ENCODE data around the gene ACSF3. TPM values are rescaled to one million over a fixed set of nuclear protein-coding genes. Genes with fewer than 3 reads are reported as not detected.

ACSF3 gene
- total and polyA plus RNA-seq, 3 donors from 2014 or later = 30.3 to 70.1 (median 61.0) TPM

DNA sequence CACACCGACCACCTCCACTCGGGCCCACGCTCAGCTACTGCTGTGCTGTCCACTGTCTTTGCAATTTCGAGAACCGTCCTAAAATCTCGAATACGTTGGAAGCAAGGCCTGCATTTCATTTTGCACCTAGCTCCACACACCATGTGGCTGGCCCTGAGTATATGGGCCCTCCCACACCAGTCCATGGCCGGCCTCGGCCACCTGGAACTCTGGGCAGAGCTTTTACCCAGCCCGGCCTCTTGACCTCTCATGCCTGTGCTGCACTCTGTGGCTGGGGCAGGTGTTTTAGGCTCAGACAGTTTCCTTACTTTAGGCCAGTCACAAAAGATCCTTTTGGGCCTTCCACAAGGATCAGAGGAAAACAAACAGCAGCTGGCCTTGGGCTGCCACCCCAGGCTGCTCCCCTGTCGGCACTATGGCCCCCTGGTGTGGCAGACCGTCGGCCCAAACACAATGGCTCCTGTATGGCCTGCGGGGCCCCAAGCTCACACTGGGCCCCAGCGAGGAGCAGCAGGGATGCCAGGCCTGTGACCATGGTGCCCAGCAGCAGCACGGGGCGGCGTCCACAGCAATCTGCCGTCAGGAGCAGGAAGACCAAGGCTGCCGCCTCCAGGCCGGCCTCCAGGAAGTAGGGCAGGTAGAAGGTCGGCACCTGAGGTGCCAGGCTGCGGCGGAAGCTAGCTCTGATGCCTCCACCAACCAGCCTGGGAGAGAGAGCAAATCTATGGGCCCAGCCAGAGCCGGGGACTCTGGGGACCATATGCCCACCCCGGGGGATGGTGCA, 104.2 kb downstream of the ACSF3 start:
- intact Hi-C loops (cut with DNase I; ENCODE audit: low total_unique reads) = no loop called here
- DNase-seq = no peak
- H3K27me3 ChIP-seq = no peaks in the 10 kb centered on the region
- WGBS, 2 donors = 83 to 88% methylated on average over 14 to 26 of the region's 26 CpGs
- H3K4me3 ChIP-seq = no peak overlapping the region
- H3K36me3 ChIP-seq (ENCODE audit: low read depth, missing control alignments) = no peaks in the 10 kb centered on the region
- H3K9me3 ChIP-seq = no peaks in the 10 kb centered on the region
- no peaks in the 10 kb centered on the region for H3K4me1 ChIP-seq
- no peak overlapping the region for H3K27ac ChIP-seq
- TF ChIP-seq, protein P1, sequence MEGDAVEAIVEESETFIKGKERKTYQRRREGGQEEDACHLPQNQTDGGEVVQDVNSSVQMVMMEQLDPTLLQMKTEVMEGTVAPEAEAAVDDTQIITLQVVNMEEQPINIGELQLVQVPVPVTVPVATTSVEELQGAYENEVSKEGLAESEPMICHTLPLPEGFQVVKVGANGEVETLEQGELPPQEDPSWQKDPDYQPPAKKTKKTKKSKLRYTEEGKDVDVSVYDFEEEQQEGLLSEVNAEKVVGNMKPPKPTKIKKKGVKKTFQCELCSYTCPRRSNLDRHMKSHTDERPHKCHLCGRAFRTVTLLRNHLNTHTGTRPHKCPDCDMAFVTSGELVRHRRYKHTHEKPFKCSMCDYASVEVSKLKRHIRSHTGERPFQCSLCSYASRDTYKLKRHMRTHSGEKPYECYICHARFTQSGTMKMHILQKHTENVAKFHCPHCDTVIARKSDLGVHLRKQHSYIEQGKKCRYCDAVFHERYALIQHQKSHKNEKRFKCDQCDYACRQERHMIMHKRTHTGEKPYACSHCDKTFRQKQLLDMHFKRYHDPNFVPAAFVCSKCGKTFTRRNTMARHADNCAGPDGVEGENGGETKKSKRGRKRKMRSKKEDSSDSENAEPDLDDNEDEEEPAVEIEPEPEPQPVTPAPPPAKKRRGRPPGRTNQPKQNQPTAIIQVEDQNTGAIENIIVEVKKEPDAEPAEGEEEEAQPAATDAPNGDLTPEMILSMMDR (IDR thresholded peaks at IDR 0.05) = no peak
- no peak for TF ChIP-seq POLR2A (IDR thresholded peaks at IDR 0.05)

DNA sequence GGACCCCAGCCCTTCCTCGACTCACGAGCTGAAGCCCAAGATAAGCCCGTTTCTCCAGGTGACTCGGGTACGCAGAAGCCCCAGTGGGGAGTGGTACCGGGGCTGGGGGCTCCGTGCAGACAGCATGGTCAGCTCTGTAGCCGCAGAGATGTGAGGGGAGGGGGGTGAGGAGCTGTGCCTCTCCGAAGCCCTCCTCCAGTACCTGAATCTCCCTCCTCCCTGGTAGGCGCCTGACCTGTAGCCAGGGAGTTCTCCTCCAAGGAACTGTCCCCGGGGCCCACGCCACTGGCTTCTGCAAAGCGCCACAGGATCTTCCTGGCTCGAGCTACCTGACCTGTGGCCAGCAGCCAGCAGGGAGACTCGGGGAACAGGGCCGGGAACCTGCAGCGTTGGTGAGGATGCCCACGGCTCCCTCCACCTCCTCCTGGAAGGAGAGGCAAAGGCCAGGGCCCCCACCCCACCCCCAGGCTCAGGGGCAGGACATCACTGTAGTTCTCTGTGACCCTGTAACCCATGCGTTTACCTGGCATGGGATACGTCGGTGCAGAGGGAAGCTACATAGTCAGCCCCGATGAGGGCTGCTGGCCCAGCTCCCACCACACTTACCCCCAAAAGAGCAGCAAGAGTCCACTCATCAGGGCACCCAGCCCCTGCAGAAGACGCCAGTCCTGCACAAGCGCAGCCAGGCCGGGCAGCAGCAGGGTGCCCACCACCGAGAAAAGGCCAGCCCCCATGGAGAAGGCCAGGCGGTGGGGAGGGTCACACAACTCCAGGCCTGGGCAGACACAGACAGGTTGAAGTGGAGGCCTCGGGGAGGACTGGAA, 105.0 kb downstream of the ACSF3 start:
- Histone ChIP-seq H3K27me3 (no peaks in the 10 kb centered on the region), H3K4me1 (no peaks in the 10 kb centered on the region), H3K27ac (no peak overlapping the region), H3K4me3 (no peak overlapping the region), H3K9me3 (no peaks in the 10 kb centered on the region), H3K36me3 (ENCODE audit: low read depth, missing control alignments) (no peaks in the 10 kb centered on the region)
- TF ChIP-seq, protein P1 (IDR thresholded peaks at IDR 0.05) = no peak
- no peak for TF ChIP-seq POLR2A (IDR thresholded peaks at IDR 0.05)
- intact Hi-C loops (cut with DNase I; ENCODE audit: low total_unique reads) = no loop called here
- WGBS, 2 donors = 88 to 89% methylated on average over 10 to 28 of the region's 28 CpGs
- DNase-seq = no peak

DNA sequence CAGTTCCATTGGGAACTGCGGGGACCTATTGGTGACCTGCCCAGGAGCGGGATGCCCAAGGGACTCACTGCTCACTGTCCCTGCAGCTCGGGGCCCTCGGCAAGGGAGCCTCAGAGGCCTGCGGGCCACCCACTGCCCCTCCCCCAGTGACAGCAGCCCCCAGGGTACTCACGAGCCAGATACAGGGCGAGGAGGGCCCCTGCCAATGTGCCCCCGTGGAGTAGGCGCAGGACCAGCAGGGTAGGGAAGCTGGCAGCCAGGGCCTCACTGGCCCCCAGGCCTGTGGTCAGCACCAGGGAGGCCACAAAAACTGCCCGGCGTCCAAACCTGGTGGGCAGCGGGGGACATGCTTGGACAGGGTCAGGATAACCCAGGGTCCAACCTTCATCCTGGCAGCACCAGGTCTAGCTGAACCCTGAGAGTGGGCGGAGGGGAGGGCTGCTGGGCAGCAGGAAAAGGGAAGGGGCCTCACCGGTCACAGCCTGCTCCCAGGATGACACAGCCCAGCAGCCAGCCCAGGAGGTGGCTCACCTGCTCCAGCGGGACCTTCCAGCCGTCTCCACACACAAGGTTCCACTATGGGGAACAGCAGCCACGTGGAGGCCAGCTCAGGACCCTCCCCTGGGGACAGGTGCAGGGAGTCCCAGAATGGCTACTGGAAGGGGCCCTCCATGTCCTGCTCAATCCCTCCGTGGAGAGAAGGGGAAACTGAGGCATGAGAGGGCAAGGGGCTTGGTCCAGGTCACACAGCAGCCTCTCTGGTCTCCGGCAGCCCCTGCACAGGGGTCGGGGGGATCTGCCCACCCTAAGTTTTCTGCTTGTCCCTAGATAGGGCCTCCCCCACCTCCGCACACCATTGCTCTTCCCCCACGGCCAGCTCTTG, 105.8 kb downstream of the ACSF3 start:
- Histone ChIP-seq H3K36me3 (ENCODE audit: low read depth, missing control alignments) (no peaks in the 10 kb centered on the region), H3K4me1 (no peaks in the 10 kb centered on the region), H3K27ac (no peak overlapping the region), H3K27me3 (no peaks in the 10 kb centered on the region), H3K9me3 (no peaks in the 10 kb centered on the region), H3K4me3 (no peak overlapping the region)
- no peak for DNase-seq
- TF ChIP-seq POLR2A (IDR thresholded peaks at IDR 0.05) = no peak
- TF ChIP-seq, protein P1 (IDR thresholded peaks at IDR 0.05) = no peak
- WGBS, 2 donors = 80 to 90% methylated on average over 5 to 20 of the region's 22 CpGs
- intact Hi-C loops (cut with DNase I; ENCODE audit: low total_unique reads) = no loop called here

DNA sequence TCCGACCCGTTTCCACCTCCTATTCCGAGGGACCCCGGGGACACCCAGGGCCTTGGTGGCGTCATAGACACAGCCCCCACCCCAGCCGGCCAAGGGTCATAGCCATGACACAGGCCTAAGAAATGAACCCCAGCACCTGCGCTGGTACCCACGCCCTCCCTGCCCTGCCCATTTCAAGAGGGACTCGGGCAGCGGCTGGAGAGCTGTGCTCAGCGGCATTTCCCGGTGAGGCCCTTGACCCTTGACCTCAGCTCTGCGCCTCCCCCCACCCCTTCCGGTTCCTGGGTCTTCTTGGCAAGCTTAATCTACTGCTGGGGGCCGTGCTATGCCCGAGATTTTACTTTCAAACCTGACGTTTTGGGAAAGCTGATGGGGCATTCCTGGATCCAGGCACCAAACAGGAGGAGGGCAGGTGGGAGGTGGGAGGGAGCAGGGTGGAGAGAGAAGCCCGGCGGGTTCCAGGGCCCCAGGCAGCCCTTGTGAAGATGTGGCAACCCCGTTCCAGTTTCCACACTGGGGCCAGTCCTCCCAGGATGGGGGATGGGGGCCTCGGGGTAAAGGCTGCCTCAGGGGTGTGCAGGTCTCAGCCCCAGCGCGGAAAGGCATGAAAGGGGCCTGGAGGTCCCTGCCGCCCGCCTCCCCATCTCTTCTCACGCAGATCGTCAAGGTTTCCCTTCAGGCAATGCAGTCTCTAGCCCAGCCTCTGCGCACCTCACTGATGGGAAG, 106.6 kb downstream of the ACSF3 start, which contains the start of gene SLC22A31:
Gene SLC22A31 (minus strand): TSS at position 414 of the 726 bp plus-strand sequence. CDS start 36 bp downstream, at position 378.
- Histone ChIP-seq H3K36me3 (ENCODE audit: low read depth, missing control alignments) (no peaks in the 10 kb centered on the region), H3K27ac (no peak within 1 kb of the TSS), H3K4me1 (no peaks in the 10 kb centered on the region), H3K4me3 (peak within 1 kb of the TSS; percentile 29 to 36), H3K27me3 (no peaks in the 10 kb centered on the region), H3K9me3 (no peaks in the 10 kb centered on the region)
- TF ChIP-seq POLR2A (IDR thresholded peaks at IDR 0.05) = no peak
- TF ChIP-seq, protein P1 (IDR thresholded peaks at IDR 0.05) = no peak
- intact Hi-C loops (cut with DNase I; ENCODE audit: low total_unique reads) = no loop called here
- 15% methylated on average over 18 to 28 of the region's 28 CpGs for whole genome bisulfite sequencing, 2 donors
- no peak for DNase-seq

Measured in testis (tissue), 3 donors.